Fibroblast of lung (primary cell): ENCODE data around the gene FBLN2. TPM values are rescaled to one million over a fixed set of nuclear protein-coding genes. Genes with fewer than 3 reads are reported as not detected.

ENCODE experiments used
- DNase-seq, 2 donors: peaks; one replicate each; pipeline versions ENCODE4 v3.0.0 to v3.0.0-alpha.2; 2010; ENCODE audit warnings: low read depth in 2 of 2
- H2AFZ ChIP-seq: 2 replicates; pipeline ENCODE4 v1.5.1; 2012; ENCODE audit warnings: low read length, control low read depth, inconsistent platforms
- H3K27ac ChIP-seq: 2 replicates; pipeline ENCODE4 v1.5.1; 2011; ENCODE audit warnings: low read length, control low read depth; ENCODE audit not compliant: insufficient read depth
- H3K27me3 ChIP-seq: 2 replicates; pipeline ENCODE4 v1.5.1; 2011; ENCODE audit warnings: mild to moderate bottlenecking, low read length; ENCODE audit not compliant: control insufficient read depth, insufficient read depth
- H3K36me3 ChIP-seq: 2 replicates; pipeline ENCODE4 v1.5.1; 2011; ENCODE audit warnings: low read length; ENCODE audit not compliant: control insufficient read depth, insufficient read depth
- H3K4me1 ChIP-seq: 2 replicates; pipeline ENCODE4 v1.5.1; 2011; ENCODE audit warnings: low read length; ENCODE audit not compliant: control insufficient read depth, insufficient read depth; ENCODE audit errors: extremely low read depth
- H3K4me2 ChIP-seq: 2 replicates; pipeline ENCODE4 v1.5.1; 2011; ENCODE audit warnings: low read length, control low read depth; ENCODE audit not compliant: insufficient read depth; ENCODE audit errors: extremely low read depth
- H3K4me3 ChIP-seq, 4 experiments: fragments of 200-600 bp in 1 of 4; sonication (generic) in 1 of 4; replicated peaks in 1 of 4; 2 replicates each; pipeline ENCODE4 v1.5.1; 2011 to 2016; ENCODE audit warnings: low read length in 4 of 4, low read depth in 3 of 4, mild to moderate bottlenecking in 3 of 4, control low read depth in 2 of 4, inconsistent platforms in 1 of 4, mixed read lengths in 1 of 4; ENCODE audit not compliant: insufficient read depth in 1 of 4; ENCODE audit errors: control extremely low read depth in 1 of 4
- H3K79me2 ChIP-seq: 2 replicates; pipeline ENCODE4 v1.5.1; 2012; ENCODE audit warnings: mild to moderate bottlenecking, low read length, inconsistent platforms; ENCODE audit not compliant: control insufficient read depth, insufficient read depth
- H3K9ac ChIP-seq: 2 replicates; pipeline ENCODE4 v1.5.1; 2011; ENCODE audit warnings: mild to moderate bottlenecking, low read length, control low read depth; ENCODE audit not compliant: insufficient read depth
- H3K9me3 ChIP-seq: 2 replicates; pipeline ENCODE4 v1.5.1; 2012; ENCODE audit warnings: low read depth, low read length; ENCODE audit not compliant: control insufficient read depth, insufficient read depth
- H4K20me1 ChIP-seq: 2 replicates; pipeline ENCODE4 v1.5.1; 2011; ENCODE audit warnings: low read length; ENCODE audit not compliant: control insufficient read depth, insufficient read depth; ENCODE audit errors: extremely low read depth
- EZH2 ChIP-seq: IDR thresholded peaks from 2 replicates; pipeline ENCODE4 v1.5.1; 2012; ENCODE audit warnings: low read length, control low read depth, mild to moderate bottlenecking; ENCODE audit errors: missing control alignments
- polyA plus RNA-seq, 2 donors: library from polyadenylated mRNA; depleted of rRNA in 1 of 2; stranded (reverse) in 1 of 2; unstranded in 1 of 2; fragments of >200 nt; gene quantifications; 2 replicates each; pipeline ENCODE4 v1.2.1, GENCODE V29; 2011 to 2012; ENCODE audit warnings: missing spikeins in 1 of 2
- total RNA-seq: library from RNA; depleted of rRNA; stranded (reverse); fragments of >200 nt; gene quantifications from 2 replicates; pipeline ENCODE4 v1.2.1, GENCODE V29; 2014
- TF ChIP-seq, protein P1 (sequence below), 2 donors: IDR thresholded peaks in 1 of 2; conservative IDR thresholded peaks in 1 of 2; 1 replicate in 1 of 2; 2 replicates in 1 of 2; pipeline ENCODE4 v1.5.1; 2011 to 2012; ENCODE audit warnings: low read length in 2 of 2, control low read depth in 1 of 2, inconsistent platforms in 1 of 2, low read depth in 1 of 2, mild to moderate bottlenecking in 1 of 2

The FBLN2 gene
- total and polyA plus RNA-seq, 2 donors (not counting 1 experiment from before 2014, with no cell fraction given): 25.4 to 138 TPM

DNA sequence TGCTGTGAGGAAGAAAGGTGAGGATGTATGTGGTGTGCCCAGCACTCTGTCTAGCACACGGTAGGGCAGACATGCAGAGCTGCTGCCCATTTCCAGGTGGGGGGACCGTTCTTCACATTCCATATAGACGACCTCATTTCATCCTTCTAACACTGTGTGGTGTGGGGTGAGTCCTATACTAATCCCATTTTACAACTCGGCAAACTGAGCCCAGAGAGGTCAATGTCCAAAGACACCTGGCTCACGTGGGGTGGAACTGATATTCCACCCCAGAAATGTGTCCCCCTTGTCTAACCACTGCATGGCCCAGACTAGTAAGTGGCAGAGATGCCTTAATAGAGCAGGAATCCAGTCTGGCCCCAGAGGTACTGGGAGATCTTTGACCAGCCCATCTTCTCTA is 119.2 kb downstream of the FBLN2 start:
- Histone ChIP-seq H3K4me1 (no peaks in the 10 kb centered on the region), H3K4me2 (no peak overlapping the region), H3K27me3 (no peaks in the 10 kb centered on the region), H3K9me3 (no peaks in the 10 kb centered on the region), H3K9ac (no peak overlapping the region), H4K20me1 (no peaks in the 10 kb centered on the region), H2AFZ (no peak overlapping the region), H3K27ac (no peak overlapping the region), H3K36me3 (no peaks in the 10 kb centered on the region), H3K79me2 (no peaks in the 10 kb centered on the region), H3K4me3 (no peak overlapping the region)
- TF ChIP-seq, protein P1, sequence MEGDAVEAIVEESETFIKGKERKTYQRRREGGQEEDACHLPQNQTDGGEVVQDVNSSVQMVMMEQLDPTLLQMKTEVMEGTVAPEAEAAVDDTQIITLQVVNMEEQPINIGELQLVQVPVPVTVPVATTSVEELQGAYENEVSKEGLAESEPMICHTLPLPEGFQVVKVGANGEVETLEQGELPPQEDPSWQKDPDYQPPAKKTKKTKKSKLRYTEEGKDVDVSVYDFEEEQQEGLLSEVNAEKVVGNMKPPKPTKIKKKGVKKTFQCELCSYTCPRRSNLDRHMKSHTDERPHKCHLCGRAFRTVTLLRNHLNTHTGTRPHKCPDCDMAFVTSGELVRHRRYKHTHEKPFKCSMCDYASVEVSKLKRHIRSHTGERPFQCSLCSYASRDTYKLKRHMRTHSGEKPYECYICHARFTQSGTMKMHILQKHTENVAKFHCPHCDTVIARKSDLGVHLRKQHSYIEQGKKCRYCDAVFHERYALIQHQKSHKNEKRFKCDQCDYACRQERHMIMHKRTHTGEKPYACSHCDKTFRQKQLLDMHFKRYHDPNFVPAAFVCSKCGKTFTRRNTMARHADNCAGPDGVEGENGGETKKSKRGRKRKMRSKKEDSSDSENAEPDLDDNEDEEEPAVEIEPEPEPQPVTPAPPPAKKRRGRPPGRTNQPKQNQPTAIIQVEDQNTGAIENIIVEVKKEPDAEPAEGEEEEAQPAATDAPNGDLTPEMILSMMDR (conservative IDR thresholded peaks at IDR 0.05 in 1 of 2, IDR thresholded peaks at IDR 0.05 in 1 of 2; ENCODE audit: low read depth in 1 of 2, low read length in 2 of 2): no peak
- no peak for TF ChIP-seq EZH2
- no peak for DNase-seq

DNA sequence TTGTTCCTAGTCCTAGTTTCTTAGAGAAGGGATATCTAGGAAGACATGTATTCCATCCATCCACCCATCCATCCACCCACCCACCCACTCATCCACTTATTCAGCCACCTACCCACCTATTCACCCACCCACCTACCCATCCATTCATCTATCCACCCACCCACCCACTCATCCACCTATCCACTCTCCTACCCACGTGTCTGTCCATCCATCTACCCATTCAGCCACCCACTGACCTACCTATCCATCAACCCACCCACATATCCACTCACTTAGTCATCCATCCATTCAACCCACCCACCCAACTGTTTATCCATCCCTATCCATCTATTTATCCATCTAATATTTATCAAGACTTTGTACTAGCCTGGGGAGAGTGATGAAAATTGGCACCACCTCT is 120.5 kb downstream of the FBLN2 start:
- no peaks in the 10 kb centered on the region for H3K79me2 ChIP-seq
- no peaks in the 10 kb centered on the region for H3K36me3 ChIP-seq
- no peaks in the 10 kb centered on the region for H3K9me3 ChIP-seq
- TF ChIP-seq EZH2: no peak
- TF ChIP-seq, protein P1 (conservative IDR thresholded peaks at IDR 0.05 in 1 of 2, IDR thresholded peaks at IDR 0.05 in 1 of 2; ENCODE audit: low read depth in 1 of 2, low read length in 2 of 2): no peak
- H3K4me1 ChIP-seq: no peaks in the 10 kb centered on the region
- H3K4me2 ChIP-seq: no peak overlapping the region
- DNase-seq: no peak
- H3K27me3 ChIP-seq: no peaks in the 10 kb centered on the region
- no peak overlapping the region for H3K9ac ChIP-seq
- no peak overlapping the region for H3K4me3 ChIP-seq
- H4K20me1 ChIP-seq: no peaks in the 10 kb centered on the region
- H3K27ac ChIP-seq: no peak overlapping the region
- H2AFZ ChIP-seq: no peak overlapping the region

DNA sequence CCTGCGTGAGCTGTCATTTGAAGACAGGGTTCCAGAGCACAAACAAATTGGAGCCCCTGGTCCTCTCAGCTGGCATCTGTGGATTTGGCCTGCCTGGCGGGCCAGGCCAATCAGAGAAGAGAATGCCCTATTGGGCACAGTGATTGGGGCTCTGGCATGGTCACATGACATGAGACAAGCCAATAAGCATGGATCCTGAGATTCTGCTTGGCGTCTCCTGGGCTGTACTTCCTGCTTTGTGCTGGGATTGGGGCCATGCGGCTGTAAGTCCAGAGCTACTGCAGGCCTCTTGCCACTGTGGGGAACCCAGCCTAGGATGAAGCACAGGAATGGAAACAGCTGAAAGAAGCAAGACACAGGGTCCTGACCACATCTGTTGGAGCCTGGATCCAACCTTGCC is 121.4 kb downstream of the FBLN2 start:
- H3K27me3 ChIP-seq: no peaks in the 10 kb centered on the region
- DNase-seq: no peak
- no peak overlapping the region for H3K4me3 ChIP-seq
- H3K4me1 ChIP-seq: no peaks in the 10 kb centered on the region
- H3K9me3 ChIP-seq: no peaks in the 10 kb centered on the region
- H3K36me3 ChIP-seq: no peaks in the 10 kb centered on the region
- H2AFZ ChIP-seq: no peak overlapping the region
- H4K20me1 ChIP-seq: no peaks in the 10 kb centered on the region
- no peaks in the 10 kb centered on the region for H3K79me2 ChIP-seq
- no peak overlapping the region for H3K9ac ChIP-seq
- TF ChIP-seq, protein P1 (conservative IDR thresholded peaks at IDR 0.05 in 1 of 2, IDR thresholded peaks at IDR 0.05 in 1 of 2; ENCODE audit: low read depth in 1 of 2, low read length in 2 of 2): no peak
- TF ChIP-seq EZH2: no peak
- H3K4me2 ChIP-seq: no peak overlapping the region
- no peak overlapping the region for H3K27ac ChIP-seq
